Endothelial cell of umbilical vein (primary cell): Measurements from ENCODE around the gene SLC35A4. TPM values are rescaled to one million over a fixed set of nuclear protein-coding genes. Genes with fewer than 3 reads are reported as not detected.

Source experiments
- BruUV-seq: library from RNA; stranded (reverse); fragments of 400-500 nt; replicated peaks from 2 replicates; lab custom pipeline; 2021; lab: Mats Ljungman, UMichigan
- CTCF ChIA-PET: fragments of 300-600, 350-600 bp; sonication (Branson Sonifier 250); formaldehyde crosslinking; loops from one replicate; lab custom pipeline; 2021; ENCODE audit warnings: antibody characterized with exemption, inconsistent platforms; lab: Charles Lee
- POLR2A ChIA-PET: fragments of 300-600, 350-600 bp; sonication (Branson Sonifier 250); formaldehyde crosslinking; loops from one replicate; lab custom pipeline; 2021; ENCODE audit warnings: antibody characterized with exemption, inconsistent platforms; lab: Charles Lee
- DNase-seq: peaks from one replicate; pipeline ENCODE4 v3.0.0-alpha.2; 2011; ENCODE audit warnings: low read depth, low spot score
- FAIRE-seq: peaks from 2 replicates; lab custom pipeline; 2011; peaks lifted over from hg19 to GRCh38; lab: Jason Lieb, UNC
- H2AFZ ChIP-seq: 2 replicates; pipeline ENCODE4 v1.6.0; 2012; ENCODE audit warnings: low read depth, low read length, control low read depth, inconsistent platforms
- H3K27ac ChIP-seq: 2 replicates; pipeline ENCODE4 v1.5.1; 2011; ENCODE audit warnings: low read depth, mild to moderate bottlenecking, control low read depth, low read length, moderate library complexity; ENCODE audit not compliant: insufficient read depth
- H3K27me3 ChIP-seq, 2 experiments: 2 replicates each; pipeline versions ENCODE4 v1.6.0 to v1.6.1; 2011; ENCODE audit warnings: low read length in 2 of 2, mixed read lengths in 1 of 2; ENCODE audit not compliant: control insufficient read depth in 2 of 2, insufficient read depth in 2 of 2
- H3K36me3 ChIP-seq, 2 experiments: 2 replicates in 1 of 2; 3 replicates in 1 of 2; pipeline ENCODE4 v1.5.1; 2011; ENCODE audit warnings: low read length in 2 of 2, mild to moderate bottlenecking in 1 of 2, moderate library complexity in 1 of 2; ENCODE audit not compliant: control insufficient read depth in 2 of 2, insufficient read depth in 2 of 2; ENCODE audit errors: extremely low read depth in 1 of 2
- H3K4me1 ChIP-seq: 3 replicates; pipeline ENCODE4 v1.5.1; 2011; ENCODE audit warnings: mild to moderate bottlenecking, low read length; ENCODE audit not compliant: control insufficient read depth, insufficient read depth; ENCODE audit errors: extremely low read depth
- H3K4me2 ChIP-seq: 2 replicates; pipeline ENCODE4 v1.6.1; 2011; ENCODE audit warnings: low read length, control low read depth, mixed read lengths; ENCODE audit not compliant: insufficient read depth
- H3K4me3 ChIP-seq, 3 experiments: fragments of 200-600 bp in 1 of 3; sonication (generic), shearing (Covaris generic) in 1 of 3; replicated peaks in 1 of 3; 2 replicates each; pipeline ENCODE4 v1.5.1; 2011 to 2016; ENCODE audit warnings: control low read depth in 3 of 3, low read length in 3 of 3, mild to moderate bottlenecking in 2 of 3, inconsistent platforms in 1 of 3, low read depth in 1 of 3, moderate library complexity in 1 of 3; ENCODE audit not compliant: insufficient read depth in 1 of 3
- H3K79me2 ChIP-seq: 2 replicates; pipeline ENCODE4 v1.6.0; 2012; ENCODE audit warnings: low read length, inconsistent platforms; ENCODE audit not compliant: control insufficient read depth, insufficient read depth
- H3K9ac ChIP-seq: replicated peaks from 2 replicates; pipeline ENCODE3; 2011; ENCODE audit warnings: low read length, control low read depth; ENCODE audit not compliant: insufficient read depth; ENCODE audit errors: extremely low read depth
- H3K9me1 ChIP-seq: replicated peaks from 3 replicates; pipeline ENCODE4 v1.6.0; 2011; ENCODE audit warnings: mild to moderate bottlenecking, low read length; ENCODE audit not compliant: control insufficient read depth, insufficient read depth; ENCODE audit errors: extremely low read depth
- H3K9me3 ChIP-seq: replicated peaks from 2 replicates; pipeline ENCODE4 v1.5.1; 2012; ENCODE audit warnings: low read length, inconsistent platforms; ENCODE audit not compliant: control insufficient read depth, insufficient read depth
- H4K20me1 ChIP-seq: replicated peaks from 2 replicates; pipeline ENCODE3; 2011; ENCODE audit warnings: mild to moderate bottlenecking, low read length; ENCODE audit not compliant: control insufficient read depth, insufficient read depth; ENCODE audit errors: extremely low read depth
- CTCF ChIP-seq, 2 donors: IDR thresholded peaks; 1 replicate in 1 of 2; 2 replicates in 1 of 2; pipeline ENCODE4 v1.5.1; 2011; ENCODE audit warnings: low read length in 2 of 2, mild to moderate bottlenecking in 2 of 2, moderate library complexity in 2 of 2, control low read depth in 1 of 2, inconsistent platforms in 1 of 2, low read depth in 1 of 2; ENCODE audit not compliant: insufficient read depth in 1 of 2; ENCODE audit errors: extremely low read depth in 1 of 2
- EZH2 ChIP-seq: IDR thresholded peaks from 2 replicates; pipeline ENCODE4 v1.6.1; 2012; ENCODE audit warnings: borderline replicate concordance, low read depth, mild to moderate bottlenecking, moderate library complexity, low read length, inconsistent platforms; ENCODE audit not compliant: severe bottlenecking
- FOS ChIP-seq: IDR thresholded peaks from 2 replicates; pipeline ENCODE4 v1.6.1; 2011; ENCODE audit warnings: mild to moderate bottlenecking, low read length, moderate library complexity, borderline replicate concordance; ENCODE audit not compliant: insufficient read depth
- GATA2 ChIP-seq: IDR thresholded peaks from 2 replicates; pipeline ENCODE4 v1.7.0; 2011; ENCODE audit warnings: low read depth, mild to moderate bottlenecking, moderate library complexity, mixed read lengths, low read length; ENCODE audit not compliant: insufficient read length, insufficient read depth
- JUN ChIP-seq: IDR thresholded peaks from 2 replicates; pipeline ENCODE4 v1.6.1; 2011; ENCODE audit warnings: borderline replicate concordance, low read depth; ENCODE audit not compliant: insufficient read length, insufficient read depth
- MAX ChIP-seq: IDR thresholded peaks from 2 replicates; pipeline ENCODE4 v1.6.1; 2011; ENCODE audit not compliant: insufficient read depth, insufficient read length
- MYC ChIP-seq: IDR thresholded peaks from one replicate; pipeline ENCODE4 v1.6.1; 2011; ENCODE audit warnings: mild to moderate bottlenecking, low read depth, low read length
- POLR2A ChIP-seq: IDR thresholded peaks from 2 replicates; pipeline ENCODE4 v1.6.1; 2012; ENCODE audit warnings: low read depth, mild to moderate bottlenecking, control low read depth, low read length
- POLR2AphosphoS5 ChIP-seq: IDR thresholded peaks from 2 replicates; pipeline ENCODE4 v1.6.1; 2012; ENCODE audit warnings: low read depth, mild to moderate bottlenecking, control low read depth, low read length, moderate library complexity; ENCODE audit not compliant: insufficient read depth
- dilution Hi-C: fragments of 300-500 bp; cut with MboI; formaldehyde crosslinking; loops from one replicate; pipeline ENCODE4 v1.15.0; 2019; ENCODE audit warnings: low sequenced_read_pairs; ENCODE audit not compliant: extremely low pct_ligation_motif_present
- intact Hi-C: fragments of 100-400 bp; cut with micrococcal nuclease; formaldehyde crosslinking; loops from one replicate; pipeline ENCODE4 v1.10.0; 2022
- polyA plus RNA-seq, 4 experiments: library from polyadenylated mRNA; depleted of rRNA in 3 of 4; stranded (reverse) in 3 of 4; unstranded in 1 of 4; fragments of >200 nt; gene quantifications; 2 replicates each; pipeline versions ENCODE4 v1.2.1 to v1.2.3, GENCODE V29; 2011 to 2012; ENCODE audit warnings: missing spikeins in 1 of 4
- total RNA-seq: library from RNA; stranded (reverse); gene quantifications from 2 replicates; pipeline ENCODE4 v1.2.3, GENCODE V29; 2021

The SLC35A4 gene
- total and polyA plus RNA-seq, 2 donors (not counting 3 experiments of a cell fraction or from before 2014, with no cell fraction given), result 65.6 to 118 TPM

DNA sequence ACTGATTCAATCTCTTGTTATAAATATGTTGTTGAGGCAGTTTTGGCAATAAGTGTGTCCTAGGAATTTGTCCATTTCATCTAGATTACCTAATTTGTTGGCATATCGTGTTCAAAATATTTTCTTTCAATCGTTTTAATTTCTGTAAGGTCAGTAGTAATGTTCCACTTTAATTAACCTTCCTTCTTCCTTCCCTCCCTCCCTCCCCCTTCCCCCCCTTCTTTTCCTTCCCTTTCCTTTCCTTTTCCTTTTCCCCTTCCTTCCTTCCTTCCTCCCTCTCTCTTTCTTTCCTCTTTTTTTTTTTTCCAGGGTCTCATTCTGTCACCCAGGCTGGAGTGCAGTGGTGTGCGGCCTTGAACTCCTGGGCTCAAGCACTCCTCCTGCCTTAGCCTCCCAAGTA, 41.3 kb downstream of the SLC35A4 start:
- no peaks in the 10 kb centered on the region for H3K9me1 ChIP-seq
- no peaks in the 10 kb centered on the region for H3K36me3 ChIP-seq
- no peak overlapping the region for H3K4me3 ChIP-seq
- no peak overlapping the region for H3K4me2 ChIP-seq
- H3K27me3 ChIP-seq, result no peaks in the 10 kb centered on the region
- TF ChIP-seq GATA2, result no peak
- TF ChIP-seq CTCF (IDR thresholded peaks at IDR 0.05; ENCODE audit: extremely low read depth in 1 of 2, insufficient read depth in 1 of 2, low read depth in 1 of 2, low read length in 2 of 2), result no peak
- TF ChIP-seq MYC, result no peak
- no peak for TF ChIP-seq POLR2A
- TF ChIP-seq FOS, result no peak
- no peak for TF ChIP-seq POLR2AphosphoS5
- no peak for TF ChIP-seq MAX
- TF ChIP-seq EZH2, result no peak
- TF ChIP-seq JUN, result no peak
- intact Hi-C loops, result no loop called here
- no peak overlapping the region for H3K9ac ChIP-seq
- BruUV-seq, result no TSS peak
- peaks cover 12% of the 10 kb centered on the region for H3K4me1 ChIP-seq
- no peaks in the 10 kb centered on the region for H3K79me2 ChIP-seq
- H3K27ac ChIP-seq, result no peak overlapping the region
- H4K20me1 ChIP-seq, result no peaks in the 10 kb centered on the region
- FAIRE-seq (no peak), DNase-seq (no peak)
- CTCF ChIA-PET, result no interaction called here
- dilution Hi-C loops, result no loop called here
- H2AFZ ChIP-seq, result no peak overlapping the region
- POLR2A ChIA-PET, result no interaction called here
- H3K9me3 ChIP-seq, result no peaks in the 10 kb centered on the region
